ENCODE measurements around the gene ARHGAP4. TPM values are rescaled to one million over a fixed set of nuclear protein-coding genes. Genes with fewer than 3 reads are reported as not detected.

Gene ARHGAP4
- total and polyA plus RNA-seq, 2 donors: 11.6 to 28.4 TPM

Other genes with a start within 250 kb of the ARHGAP4 start
- 10.0 TPM for gene SLC6A8, start 238.3 kb downstream of the ARHGAP4 start, total RNA-seq
- gene SLC6A8, start 238.3 kb downstream of the ARHGAP4 start, polyA plus RNA-seq: 76.1 TPM
- gene BCAP31, start 201.9 kb downstream of the ARHGAP4 start, total RNA-seq: 68.6 TPM
- gene BCAP31, start 201.9 kb downstream of the ARHGAP4 start, polyA plus RNA-seq: 239 TPM
- gene ABCD1, start 201.4 kb downstream of the ARHGAP4 start, total RNA-seq: 5.2 TPM
- 19.0 TPM for gene ABCD1, start 201.4 kb downstream of the ARHGAP4 start, polyA plus RNA-seq
- gene PLXNB3, start 162.0 kb downstream of the ARHGAP4 start, total RNA-seq: 5.9 TPM
- 25.8 TPM for gene PLXNB3, start 162.0 kb downstream of the ARHGAP4 start, polyA plus RNA-seq
- gene SRPK3, start 145.2 kb downstream of the ARHGAP4 start, total RNA-seq: 4.3 TPM
- gene SRPK3, start 145.2 kb downstream of the ARHGAP4 start, polyA plus RNA-seq: 2.3 TPM
- 21.0 TPM for gene IDH3G, start 131.9 kb downstream of the ARHGAP4 start, total RNA-seq
- 67.4 TPM for gene IDH3G, start 131.9 kb downstream of the ARHGAP4 start, polyA plus RNA-seq
- 102 TPM for gene SSR4, start 131.6 kb downstream of the ARHGAP4 start, total RNA-seq
- gene SSR4, start 131.6 kb downstream of the ARHGAP4 start, polyA plus RNA-seq: 326 TPM
- 6.6 TPM for gene PDZD4, start 95.7 kb downstream of the ARHGAP4 start, total RNA-seq
- 28.0 TPM for gene PDZD4, start 95.7 kb downstream of the ARHGAP4 start, polyA plus RNA-seq
- gene L1CAM, start 40.1 kb downstream of the ARHGAP4 start, total RNA-seq: 5.6 TPM
- gene L1CAM, start 40.1 kb downstream of the ARHGAP4 start, polyA plus RNA-seq: 12.7 TPM
- gene AVPR2, start 21.6 kb downstream of the ARHGAP4 start, total RNA-seq: 0.53 TPM
- gene AVPR2, start 21.6 kb downstream of the ARHGAP4 start, polyA plus RNA-seq: 7.7 TPM
- 24.7 TPM for gene NAA10, start 8.8 kb upstream of the ARHGAP4 start, total RNA-seq
- gene NAA10, start 8.8 kb upstream of the ARHGAP4 start, polyA plus RNA-seq: 139 TPM
- gene RENBP, start 18.4 kb upstream of the ARHGAP4 start, total RNA-seq: 4.4 TPM
- 12.1 TPM for gene RENBP, start 18.4 kb upstream of the ARHGAP4 start, polyA plus RNA-seq
- 15.4 TPM for gene HCFC1, start 45.6 kb upstream of the ARHGAP4 start, total RNA-seq
- 35.2 TPM for gene HCFC1, start 45.6 kb upstream of the ARHGAP4 start, polyA plus RNA-seq
- 2.3 TPM for gene TMEM187, start 46.5 kb upstream of the ARHGAP4 start, total RNA-seq
- 13.6 TPM for gene TMEM187, start 46.5 kb upstream of the ARHGAP4 start, polyA plus RNA-seq
- gene IRAK1, start 93.6 kb upstream of the ARHGAP4 start, total RNA-seq: 9.5 TPM
- gene IRAK1, start 93.6 kb upstream of the ARHGAP4 start, polyA plus RNA-seq: 67.2 TPM
- 30.5 TPM for gene MECP2, start 171.5 kb upstream of the ARHGAP4 start, total RNA-seq
- gene MECP2, start 171.5 kb upstream of the ARHGAP4 start, polyA plus RNA-seq: 25.9 TPM
- gene OPN1LW, start 218.0 kb upstream of the ARHGAP4 start, total RNA-seq: not detected
- gene OPN1LW, start 218.0 kb upstream of the ARHGAP4 start, polyA plus RNA-seq: not detected